RWPE1 (cell line): ENCODE results near the gene ASCC1.

ENCODE experiments used
- CTCF ChIA-PET: fragments of 350-600 bp; sonication (Branson Sonifier 250); formaldehyde crosslinking; extraction: SDS; loops from one replicate; lab custom pipeline; 2021; lab: Yijun Ruan, JAX
- POLR2A ChIA-PET: fragments of 400-600 bp; formaldehyde crosslinking; extraction: SDS; loops from one replicate; lab custom pipeline; 2020; ENCODE audit warnings: antibody characterized with exemption; ENCODE audit not compliant: low non-redundant PET; lab: Yijun Ruan, JAX
- DNase-seq: peaks from one replicate; pipeline ENCODE4 v3.0.0; 2012; ENCODE audit warnings: low spot score
- H3K27ac ChIP-seq: fragments of 450-650 bp; 2 replicates; pipeline ENCODE4 v1.5.1; 2017
- TF ChIP-seq, protein P1 (sequence below): fragments of 450-650 bp; conservative IDR thresholded peaks from 2 replicates; pipeline ENCODE4 v1.5.1; 2017; ENCODE audit warnings: low read depth, mild to moderate bottlenecking

Gene ASCC1

DNA sequence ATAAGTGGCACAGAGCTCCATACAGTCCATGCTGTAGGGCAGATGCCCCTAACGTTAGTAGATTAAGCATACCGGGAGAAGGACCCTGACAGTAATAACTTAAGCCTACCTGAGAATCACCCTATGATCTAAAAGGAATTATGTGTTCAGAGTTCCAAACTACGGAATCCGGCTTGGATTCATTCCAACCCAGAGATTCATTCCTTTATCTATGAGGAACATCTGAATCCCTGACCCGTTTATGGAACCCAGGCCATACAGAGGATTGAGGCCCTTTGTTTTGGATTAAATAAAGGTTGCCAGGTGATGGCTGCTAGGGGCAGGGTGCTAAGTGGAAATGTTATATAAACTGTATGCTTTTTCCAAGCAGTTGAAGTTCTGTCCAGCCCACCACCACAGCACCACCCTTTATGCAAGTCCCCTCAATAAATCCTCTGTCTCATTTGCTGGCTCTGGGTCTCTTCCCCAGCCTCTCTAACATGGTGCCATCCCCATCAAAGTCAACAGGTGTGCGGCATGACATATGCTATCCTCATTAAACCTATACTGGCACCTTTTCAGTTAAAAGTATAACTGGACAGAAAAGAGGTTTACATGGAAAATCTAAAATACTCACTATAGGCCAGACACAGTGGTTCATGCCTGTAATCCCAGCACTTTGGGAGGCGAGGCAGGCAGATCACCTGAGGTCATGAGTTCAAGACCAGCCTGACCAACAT is 9.4 kb downstream of the ASCC1 start:
- ChIA-PET POLR2A (no interaction called here), CTCF (no interaction called here)
- TF ChIP-seq, protein P1, sequence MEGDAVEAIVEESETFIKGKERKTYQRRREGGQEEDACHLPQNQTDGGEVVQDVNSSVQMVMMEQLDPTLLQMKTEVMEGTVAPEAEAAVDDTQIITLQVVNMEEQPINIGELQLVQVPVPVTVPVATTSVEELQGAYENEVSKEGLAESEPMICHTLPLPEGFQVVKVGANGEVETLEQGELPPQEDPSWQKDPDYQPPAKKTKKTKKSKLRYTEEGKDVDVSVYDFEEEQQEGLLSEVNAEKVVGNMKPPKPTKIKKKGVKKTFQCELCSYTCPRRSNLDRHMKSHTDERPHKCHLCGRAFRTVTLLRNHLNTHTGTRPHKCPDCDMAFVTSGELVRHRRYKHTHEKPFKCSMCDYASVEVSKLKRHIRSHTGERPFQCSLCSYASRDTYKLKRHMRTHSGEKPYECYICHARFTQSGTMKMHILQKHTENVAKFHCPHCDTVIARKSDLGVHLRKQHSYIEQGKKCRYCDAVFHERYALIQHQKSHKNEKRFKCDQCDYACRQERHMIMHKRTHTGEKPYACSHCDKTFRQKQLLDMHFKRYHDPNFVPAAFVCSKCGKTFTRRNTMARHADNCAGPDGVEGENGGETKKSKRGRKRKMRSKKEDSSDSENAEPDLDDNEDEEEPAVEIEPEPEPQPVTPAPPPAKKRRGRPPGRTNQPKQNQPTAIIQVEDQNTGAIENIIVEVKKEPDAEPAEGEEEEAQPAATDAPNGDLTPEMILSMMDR = no peak
- no peak overlapping the region for H3K27ac ChIP-seq
- DNase-seq = no peak

DNA sequence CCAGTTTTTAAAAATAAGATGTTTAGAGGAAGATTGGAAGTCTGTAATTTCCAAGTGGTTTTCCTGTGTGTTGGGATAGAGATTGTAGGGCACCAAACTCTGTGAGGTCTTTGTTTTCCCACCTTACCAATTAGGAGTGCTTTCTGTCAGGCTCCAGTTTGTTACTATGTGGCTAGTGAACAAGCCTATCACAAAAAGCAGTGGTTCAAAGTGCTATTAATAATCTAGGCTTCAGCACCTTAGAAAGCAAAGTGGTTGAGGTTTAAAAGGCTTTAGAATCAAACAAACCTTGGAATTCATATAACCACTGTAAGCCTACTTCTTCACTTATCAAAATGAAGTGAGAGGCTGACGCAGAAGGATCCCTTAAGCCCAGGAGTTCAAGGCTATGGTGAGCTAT is 11.4 kb downstream of the ASCC1 start:
- POLR2A ChIA-PET = no interaction called here
- no peak for DNase-seq
- CTCF ChIA-PET = no interaction called here
- H3K27ac ChIP-seq = no peak overlapping the region
- TF ChIP-seq, protein P1 = no peak

DNA sequence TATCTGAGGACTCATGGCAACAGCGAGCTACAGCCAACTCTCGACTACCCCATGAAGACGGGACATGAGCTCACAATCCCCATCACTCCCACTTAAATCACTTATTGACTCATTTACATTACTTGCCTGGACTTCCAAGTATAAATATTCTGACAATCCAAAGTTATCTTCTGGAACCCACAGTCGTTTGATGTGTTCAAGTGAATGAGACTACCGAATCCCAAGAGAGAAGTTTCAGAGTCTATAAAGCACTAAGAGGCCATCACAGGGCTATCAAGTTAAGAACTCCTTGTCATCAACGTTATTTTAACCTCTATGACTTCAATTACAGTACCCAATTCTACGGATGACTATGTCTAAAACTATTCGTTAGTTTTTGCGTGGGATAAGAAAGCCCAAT is 11.8 kb downstream of the ASCC1 start:
- POLR2A ChIA-PET = no interaction called here
- CTCF ChIA-PET = interaction anchor here (0.5 kb wide), 1 partner anchor 20 kb away, joined by 3 read pairs; no protein-coding TSS in a partner anchor

DNA sequence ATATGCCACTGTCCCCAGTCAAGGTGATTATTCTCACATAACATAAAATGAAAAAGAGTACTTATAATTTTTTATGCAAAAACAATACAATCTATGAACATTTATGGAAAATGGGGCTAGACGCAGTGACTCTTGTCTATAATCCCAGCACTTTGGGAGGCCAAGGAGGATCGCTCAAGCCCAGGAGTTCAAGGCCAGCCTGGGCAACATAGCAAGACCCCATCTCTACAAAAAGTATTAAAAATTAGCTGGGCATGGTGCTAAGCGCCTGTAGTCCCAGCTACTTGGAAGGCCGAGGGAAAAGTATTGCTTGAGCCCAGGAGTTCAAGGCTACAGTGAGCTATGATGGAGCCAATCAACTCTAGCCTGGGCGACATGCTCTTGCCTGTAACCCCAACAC is 14.8 kb downstream of the ASCC1 start:
- H3K27ac ChIP-seq = no peak overlapping the region
- no peak for DNase-seq
- TF ChIP-seq, protein P1 = no peak
- POLR2A ChIA-PET = no interaction called here
- CTCF ChIA-PET = interaction anchor here (0.6 to 1.2 kb wide), 2 partner anchors 18 to 78 kb away, joined by 4 to 5 read pairs; no protein-coding TSS in a partner anchor

More for the DNA sequence above, 11.8 kb downstream of the ASCC1 start:
- no peak for DNase-seq
- H3K27ac ChIP-seq = no peak overlapping the region
- TF ChIP-seq, protein P1 = no peak

DNA sequence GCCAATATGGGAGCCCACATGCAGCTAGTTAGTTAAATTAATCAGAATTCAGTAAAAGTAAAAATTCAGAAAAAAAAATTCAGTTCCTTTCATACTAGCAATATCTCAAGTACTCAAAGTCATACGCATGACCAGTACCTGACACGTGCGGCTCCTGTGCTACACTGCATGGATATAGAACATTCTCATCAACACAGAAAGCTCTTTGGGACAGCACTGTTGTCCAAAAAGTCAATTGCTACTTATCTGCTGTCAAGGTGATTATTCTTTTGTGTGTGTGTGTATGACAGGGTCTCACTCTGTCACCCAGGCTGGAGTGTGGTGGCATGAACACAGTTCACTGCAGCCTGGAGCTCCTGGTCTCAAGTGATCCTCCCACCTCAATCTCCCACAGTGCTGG is 15.2 kb downstream of the ASCC1 start:
- POLR2A ChIA-PET = no interaction called here
- CTCF ChIA-PET = interaction anchor here (0.6 to 0.7 kb wide), 2 partner anchors 35 to 78 kb away, joined by 4 to 5 read pairs; no protein-coding TSS in a partner anchor
- no peak overlapping the region for H3K27ac ChIP-seq
- TF ChIP-seq, protein P1 = no peak
- DNase-seq = no peak

DNA sequence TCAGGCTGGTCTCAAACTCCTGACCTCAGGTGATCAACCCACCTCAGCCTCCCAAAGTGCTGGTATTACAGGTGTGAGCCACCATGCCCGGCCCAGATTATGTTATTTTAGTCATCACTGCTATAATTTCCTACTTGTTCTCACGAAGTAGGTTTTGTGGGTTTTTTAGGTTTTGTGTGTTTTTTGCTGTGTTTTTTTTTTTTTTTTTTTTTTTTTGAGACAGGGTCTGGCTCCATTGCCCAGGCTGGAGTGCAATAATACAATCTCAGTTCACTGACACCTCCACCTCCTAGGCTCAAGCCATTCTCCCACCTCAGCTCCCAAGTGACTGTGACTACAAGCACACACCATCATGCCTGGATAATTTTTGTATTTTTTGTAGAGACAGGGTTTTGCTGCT is 21.1 kb downstream of the ASCC1 start:
- CTCF ChIA-PET = interaction anchor here (0.8 kb wide), 1 partner anchor 146 kb away, joined by 5 read pairs; no protein-coding TSS in a partner anchor
- no peak for DNase-seq
- H3K27ac ChIP-seq = no peak overlapping the region
- TF ChIP-seq, protein P1 = no peak
- POLR2A ChIA-PET = no interaction called here
